CD14-positive monocyte (primary cell): ENCODE results near the gene PIP5K1B. TPM values are rescaled to one million over a fixed set of nuclear protein-coding genes. Genes with fewer than 3 reads are reported as not detected.

Source experiments
- DNase-seq, 3 donors: peaks; one replicate each; pipeline ENCODE4 v3.0.0-alpha.2; 2011 to 2022
- H2AFZ ChIP-seq: 2 replicates; pipeline ENCODE4 v1.6.0; 2012; ENCODE audit warnings: mild to moderate bottlenecking, low read depth, low read length, inconsistent platforms; ENCODE audit not compliant: insufficient read depth, poor library complexity, severe bottlenecking
- H3K27ac ChIP-seq, 2 donors: 1 replicate in 1 of 2; 2 replicates in 1 of 2; pipeline ENCODE4 v1.5.1; 2012 to 2013; ENCODE audit warnings: low read length in 2 of 2, control low read depth in 1 of 2, inconsistent platforms in 1 of 2, low read depth in 1 of 2, mild to moderate bottlenecking in 1 of 2
- H3K27me3 ChIP-seq, 2 donors: one replicate each; pipeline versions ENCODE4 v1.6.0 to v1.6.1; 2011 to 2013; ENCODE audit warnings: low read length in 2 of 2; ENCODE audit not compliant: control insufficient read depth in 2 of 2, insufficient read depth in 2 of 2
- H3K36me3 ChIP-seq, 2 donors: replicated peaks in 1 of 2; 1 replicate in 1 of 2; 2 replicates in 1 of 2; pipeline versions ENCODE4 v1.5.1 to v1.6.1; 2012 to 2013; ENCODE audit warnings: low read length in 2 of 2, control low read depth in 1 of 2, inconsistent platforms in 1 of 2, mild to moderate bottlenecking in 1 of 2; ENCODE audit not compliant: insufficient read depth in 2 of 2, control insufficient read depth in 1 of 2
- H3K4me1 ChIP-seq, 2 donors: 1 replicate in 1 of 2; 2 replicates in 1 of 2; pipeline versions ENCODE4 v1.5.1 to v1.6.1; 2012 to 2013; ENCODE audit warnings: low read length in 2 of 2, control low read depth in 1 of 2, inconsistent platforms in 1 of 2, mild to moderate bottlenecking in 1 of 2, moderate library complexity in 1 of 2; ENCODE audit not compliant: insufficient read depth in 2 of 2, control insufficient read depth in 1 of 2
- H3K4me2 ChIP-seq: replicated peaks from 2 replicates; pipeline ENCODE3; 2012; ENCODE audit warnings: low read length, moderate library complexity, mild to moderate bottlenecking; ENCODE audit not compliant: poor library complexity, severe bottlenecking; ENCODE audit errors: extremely low read depth
- H3K4me3 ChIP-seq, 3 experiments: fragments of 200-600 bp in 1 of 3; sonication (generic) in 1 of 3; replicated peaks in 1 of 3; 1 replicate in 2 of 3; 2 replicates in 1 of 3; pipeline ENCODE4 v1.5.1; 2011 to 2013; ENCODE audit warnings: low read length in 3 of 3, mild to moderate bottlenecking in 3 of 3, control low read depth in 2 of 3, low read depth in 2 of 3, inconsistent platforms in 1 of 3, moderate library complexity in 1 of 3
- H3K79me2 ChIP-seq: 2 replicates; pipeline ENCODE4 v1.6.0; 2012; ENCODE audit warnings: mild to moderate bottlenecking, control low read depth, inconsistent platforms, low read length, moderate library complexity; ENCODE audit not compliant: insufficient read depth
- H3K9ac ChIP-seq: 2 replicates; pipeline ENCODE4 v1.6.0; 2017; ENCODE audit warnings: low read length, mild to moderate bottlenecking; ENCODE audit not compliant: insufficient read depth, poor library complexity, severe bottlenecking
- H3K9me3 ChIP-seq, 2 donors: replicated peaks in 1 of 2; 1 replicate in 1 of 2; 2 replicates in 1 of 2; pipeline versions ENCODE4 v1.5.1 to v1.6.1; 2012 to 2013; ENCODE audit warnings: low read length in 2 of 2, control low read depth in 1 of 2; ENCODE audit not compliant: control insufficient read depth in 1 of 2, insufficient read depth in 1 of 2
- H4K20me1 ChIP-seq: 2 replicates; pipeline ENCODE4 v1.6.0; 2012; ENCODE audit warnings: mild to moderate bottlenecking, low read length, control low read depth, moderate library complexity; ENCODE audit not compliant: insufficient read depth
- H3K27ac Mint-ChIP-seq, 7 donors: one replicate each; pipeline ENCODE4 v1.8.0; 2020; ENCODE audit warnings: mild to moderate bottlenecking in 7 of 7, mixed read lengths in 7 of 7, moderate library complexity in 6 of 7, inconsistent platforms in 2 of 7
- H3K27me3 Mint-ChIP-seq, 3 donors: one replicate each; pipeline ENCODE4 v1.8.0; 2021 to 2022; ENCODE audit warnings: low read depth in 3 of 3, mild to moderate bottlenecking in 3 of 3, mixed read lengths in 3 of 3, moderate library complexity in 3 of 3, inconsistent platforms in 1 of 3
- H3K36me3 Mint-ChIP-seq, 2 donors: one replicate each; pipeline ENCODE4 v1.8.0; 2020; ENCODE audit warnings: mixed read lengths in 2 of 2, inconsistent platforms in 1 of 2, mild to moderate bottlenecking in 1 of 2
- H3K4me1 Mint-ChIP-seq: one replicate; pipeline ENCODE4 v1.8.0; 2020; ENCODE audit warnings: mild to moderate bottlenecking, mixed read lengths
- H3K4me3 Mint-ChIP-seq, 2 donors: one replicate each; pipeline ENCODE4 v1.8.0; 2020; ENCODE audit warnings: mild to moderate bottlenecking in 2 of 2, mixed read lengths in 2 of 2, moderate library complexity in 1 of 2
- H3K9me3 Mint-ChIP-seq, 7 donors: one replicate each; pipeline ENCODE4 v1.8.0; 2020 to 2022; ENCODE audit warnings: mixed read lengths in 7 of 7, mild to moderate bottlenecking in 6 of 7, moderate library complexity in 6 of 7, inconsistent platforms in 2 of 7
- CTCF ChIP-seq: fragments of 200-600 bp; IDR thresholded peaks from one replicate; pipeline ENCODE4 v1.8.0; 2022; ENCODE audit warnings: antibody characterized with exemption, mild to moderate bottlenecking
- WGBS: methylation state at CpG from one replicate; pipeline ENCODE4 v1.1.5; 2013; ENCODE audit warnings: missing lambda C conversion rate; ENCODE audit not compliant: insufficient coverage; 5-methylcytosine and 5-hydroxymethylcytosine counted together
- intact Hi-C, 2 donors: fragments of 100-400 bp; cut with micrococcal nuclease; formaldehyde crosslinking; loops; one replicate each; pipeline versions ENCODE4 v1.15.0 to v1.15.1; 2023
- polyA plus RNA-seq, 3 donors: library from polyadenylated mRNA; depleted of rRNA in 1 of 3; unstranded in 2 of 3; stranded (reverse) in 1 of 3; fragments of 300-500 nt in 2 of 3; fragments of >200 nt in 1 of 3; fragmentation: Illumina TruSeq in 2 of 3; gene quantifications; 1 replicate in 2 of 3; 2 replicates in 1 of 3; pipeline ENCODE4 v1.2.3, GENCODE V29; 2012 to 2021

The PIP5K1B gene
- polyA plus RNA-seq, 3 donors: 0.18 to 4.1 (median 0.87) TPM

GRCh38 chr9:68795411-68795810, 90.4 kb downstream of the PIP5K1B start:
- no peak overlapping the region for H3K4me3 ChIP-seq
- peaks cover 0 to 1% (median 0%) of the 10 kb centered on the region in 3 donors for H3K27me3 Mint-ChIP-seq
- intact Hi-C loops: no loop called here

GRCh38 chr9:68797116-68797515, 92.1 kb downstream of the PIP5K1B start:
- no peak overlapping the region for H3K4me2 ChIP-seq
- no peaks in the 10 kb centered on the region for H3K36me3 ChIP-seq
- no peaks in the 10 kb centered on the region for H4K20me1 ChIP-seq
- no peak for TF ChIP-seq CTCF
- no peak overlapping the region for H2AFZ ChIP-seq
- H3K36me3 Mint-ChIP-seq: no peaks in the 10 kb centered on the region
- 100% methylated on average over 1 of the region's 3 CpGs for WGBS
- intact Hi-C loops: no loop called here
- H3K4me1 ChIP-seq: no peaks in the 10 kb centered on the region
- no peak for DNase-seq
- no peak overlapping the region for H3K4me3 ChIP-seq
- H3K9ac ChIP-seq: no peak overlapping the region
- H3K4me3 Mint-ChIP-seq: no peak overlapping the region
- H3K4me1 Mint-ChIP-seq: no peaks in the 10 kb centered on the region
- H3K9me3 ChIP-seq: no peaks in the 10 kb centered on the region
- H3K27ac ChIP-seq: no peak overlapping the region
- H3K27me3 ChIP-seq: no peaks in the 10 kb centered on the region
- H3K27ac Mint-ChIP-seq: no peak overlapping the region
- peaks cover 0 to 1% (median 0%) of the 10 kb centered on the region in 3 donors for H3K27me3 Mint-ChIP-seq
- H3K79me2 ChIP-seq: no peaks in the 10 kb centered on the region
- H3K9me3 Mint-ChIP-seq: no peaks in the 10 kb centered on the region

More at GRCh38 chr9:68795411-68795810, 90.4 kb downstream of the PIP5K1B start:
- H3K4me3 Mint-ChIP-seq: no peak overlapping the region
- no peak overlapping the region for H3K4me2 ChIP-seq
- no peaks in the 10 kb centered on the region for H3K9me3 Mint-ChIP-seq
- H3K4me1 Mint-ChIP-seq: no peaks in the 10 kb centered on the region
- H3K36me3 Mint-ChIP-seq: no peaks in the 10 kb centered on the region
- H3K27ac Mint-ChIP-seq: no peak overlapping the region
- no CpG with 5 or more reads among the region's 2 CpGs for WGBS
- no peak overlapping the region for H2AFZ ChIP-seq
- no peak for TF ChIP-seq CTCF
- no peaks in the 10 kb centered on the region for H3K9me3 ChIP-seq
- H3K79me2 ChIP-seq: no peaks in the 10 kb centered on the region
- no peaks in the 10 kb centered on the region for H3K4me1 ChIP-seq
- H3K9ac ChIP-seq: no peak overlapping the region
- H4K20me1 ChIP-seq: no peaks in the 10 kb centered on the region
- DNase-seq: no peak
- no peaks in the 10 kb centered on the region for H3K27me3 ChIP-seq
- H3K36me3 ChIP-seq: no peaks in the 10 kb centered on the region
- H3K27ac ChIP-seq: no peak overlapping the region
